ENCODE data around the gene PHACTR2. TPM values are rescaled to one million over a fixed set of nuclear protein-coding genes. Genes with fewer than 3 reads are reported as not detected.
"Not testable (repeated sequence)": the region's sequence is repeated elsewhere in the genome, so short reads cannot be mapped to it uniquely, and the experiment has no call there.

Gene PHACTR2
- polyA plus RNA-seq, 4 donors = 28.4 to 93.7 (median 35.1) TPM

DNA sequence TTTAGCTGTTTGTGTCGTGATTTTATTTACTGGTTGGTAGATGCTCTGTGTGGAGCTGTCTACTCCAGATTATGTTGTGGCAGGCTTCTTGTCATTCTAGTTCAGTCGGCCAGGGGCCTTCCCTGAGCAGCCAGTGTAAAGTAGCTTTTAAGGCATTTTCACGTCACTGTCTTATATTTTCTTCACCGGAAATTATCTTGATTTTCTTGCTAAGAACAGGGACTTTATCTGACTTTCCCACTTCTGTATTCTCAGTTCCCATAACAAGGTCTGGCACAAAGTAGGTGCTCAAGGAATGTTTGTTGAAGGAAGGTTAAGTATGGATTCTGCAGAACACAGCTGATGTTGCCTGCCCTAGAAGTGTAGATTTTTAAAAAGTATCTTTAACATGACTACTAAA lies 166.2 kb downstream of the PHACTR2 start:
- DNase-seq (ENCODE audit: low read depth in 4 of 4, low spot score in 3 of 4) = no peak

DNA sequence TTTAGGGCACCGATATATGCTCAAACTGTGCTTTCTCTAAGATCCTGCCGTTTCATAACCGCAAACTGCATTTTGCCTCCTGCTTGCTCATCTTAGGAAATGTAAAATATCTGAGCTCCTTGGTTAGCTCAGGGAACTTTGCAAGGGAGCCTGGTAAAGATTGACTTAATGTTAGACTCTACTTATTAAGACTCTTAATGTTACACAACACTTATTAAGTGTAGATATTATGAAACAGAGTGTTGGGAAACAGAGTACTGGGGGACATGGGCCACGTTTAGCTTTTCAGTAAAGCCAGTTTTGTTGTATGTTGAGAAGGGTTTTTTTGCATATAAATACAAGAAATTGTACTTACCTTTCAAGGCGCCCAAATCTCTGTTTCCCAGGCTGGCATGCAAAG lies 167.3 kb downstream of the PHACTR2 start:
- no peak for DNase-seq (ENCODE audit: low read depth in 4 of 4, low spot score in 3 of 4)

DNA sequence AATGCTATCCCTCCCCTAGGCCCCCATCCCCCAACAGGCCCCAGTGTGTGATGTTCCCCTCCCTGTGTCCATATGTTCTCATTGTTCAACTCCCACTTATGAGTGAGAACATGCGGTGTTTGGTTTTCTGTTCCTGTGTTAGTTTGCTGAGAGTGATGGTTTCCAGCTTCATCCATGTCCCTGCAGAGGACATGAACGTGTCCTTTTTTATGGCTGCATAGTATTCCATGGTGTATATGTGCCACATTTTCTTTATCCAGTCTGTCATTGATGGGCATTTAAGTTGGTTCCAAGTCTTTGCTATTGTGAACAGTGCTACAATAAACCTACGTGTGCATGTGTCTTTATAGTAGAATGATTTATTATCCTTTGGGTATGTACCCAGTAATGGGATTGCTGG lies 173.9 kb downstream of the PHACTR2 start:
- DNase-seq (ENCODE audit: low read depth in 4 of 4, low spot score in 3 of 4) = not testable (repeated sequence)

DNA sequence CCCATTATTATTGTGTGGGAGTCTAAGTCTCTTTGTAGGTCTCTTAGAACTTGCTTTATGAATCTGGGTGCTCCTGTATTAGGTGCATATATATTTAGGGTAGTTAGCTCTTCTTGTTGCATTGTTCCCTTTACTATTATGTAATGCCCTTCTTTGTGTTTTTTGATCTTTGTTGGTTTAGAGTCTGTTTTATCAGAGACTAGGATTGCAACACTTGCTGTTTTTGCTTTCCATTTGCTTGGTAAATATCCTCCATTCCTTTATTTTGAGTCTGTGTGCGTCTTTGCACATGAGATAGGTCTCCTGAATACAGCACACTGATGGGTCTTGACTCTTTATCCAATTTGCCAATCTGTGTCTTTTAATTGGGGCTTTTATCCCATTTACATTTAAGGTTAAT lies 177.3 kb downstream of the PHACTR2 start:
- DNase-seq (ENCODE audit: low read depth in 4 of 4, low spot score in 3 of 4) = not testable (repeated sequence)

DNA sequence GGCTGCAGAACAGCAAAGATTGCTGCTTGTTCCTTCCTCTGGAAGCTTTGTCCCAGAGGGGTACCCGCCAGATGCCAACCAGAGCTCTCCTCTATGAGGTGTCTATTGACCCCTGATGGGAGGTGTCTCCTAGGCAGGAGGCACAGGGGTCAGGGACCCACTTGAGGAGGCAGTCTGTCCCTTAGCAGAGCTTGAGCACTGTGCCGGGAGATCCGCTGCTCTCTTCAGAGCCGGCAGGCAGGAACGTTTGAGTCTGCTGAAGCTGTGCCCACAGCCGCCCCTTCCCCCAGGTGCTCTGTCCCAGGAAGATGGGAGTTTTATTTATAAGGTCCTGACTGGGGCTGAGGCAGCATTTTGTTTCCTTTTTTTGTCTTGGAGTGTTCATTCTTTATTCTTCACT lies 179.0 kb downstream of the PHACTR2 start:
- DNase-seq (ENCODE audit: low read depth in 4 of 4, low spot score in 3 of 4) = not testable (repeated sequence)

DNA sequence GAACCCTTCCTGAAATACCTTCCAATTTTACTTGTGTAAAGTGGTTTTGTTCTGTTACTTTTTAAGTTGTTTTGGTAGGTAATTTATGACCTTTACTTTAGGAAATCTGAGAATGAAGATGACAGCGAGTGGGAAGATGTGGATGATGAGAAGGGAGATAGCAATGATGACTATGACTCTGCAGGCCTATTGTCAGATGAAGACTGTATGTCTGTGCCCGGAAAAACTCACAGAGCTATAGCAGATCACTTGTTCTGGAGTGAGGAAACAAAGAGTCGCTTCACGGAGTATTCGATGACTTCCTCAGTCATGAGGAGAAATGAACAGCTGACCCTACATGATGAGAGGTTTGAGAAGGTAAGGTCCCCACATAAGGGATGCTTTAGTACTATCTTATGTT lies 179.9 kb downstream of the PHACTR2 start:
- no peak for DNase-seq (ENCODE audit: low read depth in 4 of 4, low spot score in 3 of 4)

DNA sequence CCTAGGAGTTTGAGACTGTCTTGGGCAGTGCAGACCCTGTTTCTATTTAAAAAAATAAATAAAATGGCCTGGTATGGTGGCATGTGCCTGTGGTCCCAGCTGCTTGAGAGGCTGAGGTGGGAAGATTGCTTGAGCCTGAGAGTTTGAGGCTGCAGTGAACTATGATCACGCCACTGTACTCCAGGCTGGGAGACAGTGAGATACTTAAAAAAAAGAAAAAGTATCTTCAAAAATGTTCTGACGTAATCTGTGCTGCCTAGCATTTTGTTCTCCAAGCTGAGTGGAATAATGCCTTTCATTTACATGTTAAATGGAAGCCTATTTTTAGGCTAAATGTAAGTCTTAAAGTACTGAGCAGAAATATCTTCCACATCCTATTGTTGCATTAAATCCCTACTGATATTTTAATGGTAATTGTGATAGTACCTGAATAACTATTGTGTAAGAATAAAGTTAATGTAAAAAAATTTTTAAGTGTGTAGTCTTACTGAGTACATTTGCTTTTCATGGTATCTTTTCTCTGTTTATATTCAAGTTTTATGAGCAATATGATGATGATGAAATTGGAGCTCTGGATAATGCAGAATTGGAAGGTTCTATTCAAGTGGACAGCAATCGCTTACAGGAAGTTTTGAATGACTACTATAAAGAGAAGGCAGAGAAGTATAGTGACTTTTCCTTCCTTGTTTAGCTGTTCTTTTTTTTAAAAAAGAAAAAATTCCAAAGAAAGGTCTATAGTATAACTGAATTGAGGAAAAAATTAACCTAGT lies 182.3 kb downstream of the PHACTR2 start:
- DNase-seq (ENCODE audit: low read depth in 4 of 4, low spot score in 3 of 4) = no peak

DNA sequence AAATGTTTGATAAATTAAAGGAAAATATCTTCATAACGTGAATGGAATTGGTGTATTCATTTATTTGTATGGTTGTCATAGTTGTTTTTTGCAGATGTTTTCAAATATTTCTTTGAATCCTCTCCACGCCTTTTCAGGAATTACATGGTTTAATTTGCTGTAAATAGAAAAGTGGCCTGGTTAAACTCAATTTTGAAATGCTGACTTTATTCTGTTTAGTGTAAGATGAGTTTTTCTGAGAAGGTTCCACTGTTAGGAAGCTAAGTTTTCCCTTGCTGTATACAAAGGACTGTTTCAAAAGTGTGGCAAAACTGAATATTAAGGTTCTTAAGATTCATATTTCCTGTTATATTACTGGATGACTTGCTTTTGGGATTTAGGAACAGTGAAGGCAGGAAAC lies 186.0 kb downstream of the PHACTR2 start:
- DNase-seq (ENCODE audit: low read depth in 4 of 4, low spot score in 3 of 4) = no peak

DNA sequence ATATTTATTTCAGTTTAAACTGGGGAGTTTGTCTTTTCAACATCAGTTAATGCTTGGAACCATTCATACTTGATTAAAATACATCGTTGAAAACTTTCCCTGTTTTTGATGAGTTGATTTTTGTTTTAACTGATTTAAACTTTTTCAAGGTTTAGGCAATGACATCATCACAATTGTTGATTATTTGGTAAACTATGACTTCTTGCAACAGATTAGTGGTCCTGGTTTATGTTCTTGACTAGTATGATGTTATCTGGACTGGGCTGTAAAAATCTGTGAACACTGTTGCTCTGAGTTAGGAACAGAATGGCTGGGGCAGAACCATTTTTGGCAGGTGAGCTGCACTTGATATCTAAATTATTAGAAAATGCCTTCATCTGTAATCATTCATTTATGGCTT lies 186.5 kb downstream of the PHACTR2 start, which contains the start of gene ZC2HC1B:
ZC2HC1B (plus strand) TSS at position 241 of the 400 bp plus-strand sequence; CDS start at position 307, 66 bp downstream.
- DNase-seq (ENCODE audit: low read depth in 4 of 4, low spot score in 3 of 4) = no peak

DNA sequence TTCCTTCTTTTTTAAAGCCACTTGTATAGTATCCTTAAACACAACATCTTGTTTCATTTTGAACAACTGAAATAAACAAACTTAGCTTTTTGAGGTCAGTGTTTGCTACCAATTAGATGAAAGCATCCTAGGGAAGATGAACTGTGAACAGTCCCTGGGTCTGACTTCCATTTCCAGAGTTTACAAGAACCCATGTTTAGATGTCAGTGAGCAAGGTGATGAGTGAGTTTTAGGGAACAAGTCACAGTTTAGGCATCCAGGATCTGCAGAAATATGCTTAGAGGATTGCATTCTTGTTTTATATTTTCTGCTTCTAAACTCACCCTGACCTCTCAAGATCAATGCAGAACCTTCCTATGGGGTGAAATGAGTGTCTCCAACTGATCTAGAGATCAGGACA lies 189.5 kb downstream of the PHACTR2 start:
- DNase-seq (ENCODE audit: low read depth in 4 of 4, low spot score in 3 of 4) = no peak

DNA sequence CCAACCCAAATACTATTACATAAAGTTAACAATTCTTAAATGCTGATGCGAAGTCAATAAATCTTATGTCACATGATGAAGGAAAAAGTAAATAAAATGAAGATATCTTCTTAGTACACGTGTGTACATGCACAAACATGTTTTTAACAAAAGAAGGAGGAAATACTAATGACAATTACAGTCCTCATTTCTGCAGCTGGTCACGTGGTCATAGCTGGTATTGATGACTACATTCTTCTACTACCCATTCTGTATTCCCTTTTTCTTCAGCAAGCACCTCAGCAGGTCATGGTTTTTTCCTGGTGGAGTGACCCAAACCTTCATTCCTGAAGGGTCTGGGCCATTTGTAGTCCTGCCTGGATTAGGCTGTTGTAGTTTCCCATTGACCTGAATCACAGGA lies 191.0 kb downstream of the PHACTR2 start:
- not testable (repeated sequence) for DNase-seq (ENCODE audit: low read depth in 4 of 4, low spot score in 3 of 4)

DNA sequence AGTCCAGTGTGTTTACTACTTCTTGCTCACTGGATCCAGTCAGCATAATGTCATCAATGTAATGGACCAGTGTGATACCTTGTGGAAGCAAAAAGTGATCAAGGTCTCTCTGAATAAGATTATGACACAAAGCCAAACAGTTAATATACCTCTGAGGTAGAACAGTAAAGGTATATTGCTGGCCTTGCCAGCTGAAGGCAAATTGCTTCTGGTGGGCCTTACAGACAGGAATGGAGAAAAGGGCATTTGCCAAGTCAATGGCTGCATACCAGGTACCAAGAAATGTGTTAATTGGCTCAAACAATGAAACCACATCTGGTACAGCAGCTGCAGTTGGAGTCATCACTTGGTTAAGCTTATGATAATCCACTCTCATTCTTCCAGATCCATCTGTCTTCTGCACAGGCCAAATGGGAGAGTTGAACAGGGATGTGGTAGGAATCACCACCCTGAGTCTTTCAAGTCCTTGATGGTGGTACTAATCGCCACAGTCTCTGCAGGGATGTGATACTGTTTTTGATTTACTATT lies 193.5 kb downstream of the PHACTR2 start:
- not testable (repeated sequence) for DNase-seq (ENCODE audit: low read depth in 4 of 4, low spot score in 3 of 4)

DNA sequence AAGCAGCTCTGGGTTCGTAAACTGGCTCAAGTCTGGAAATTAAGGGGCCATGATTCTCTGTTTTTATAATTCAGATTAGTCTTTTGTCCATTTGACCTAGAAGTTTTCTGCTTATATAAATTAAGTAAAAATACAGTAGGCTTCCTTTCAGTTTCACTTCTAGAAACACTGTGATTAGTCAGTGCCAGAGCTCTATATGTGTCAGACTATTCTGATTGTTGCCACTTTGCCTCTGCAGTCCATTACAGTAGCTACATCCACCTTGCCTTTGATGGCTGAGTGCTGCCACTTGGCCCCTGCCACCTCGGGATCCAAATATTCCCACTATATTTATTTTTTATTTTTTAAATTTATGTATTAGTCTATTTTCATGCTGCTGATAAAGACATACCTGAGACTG lies 194.4 kb downstream of the PHACTR2 start:
- DNase-seq (ENCODE audit: low read depth in 4 of 4, low spot score in 3 of 4) = no peak

DNA sequence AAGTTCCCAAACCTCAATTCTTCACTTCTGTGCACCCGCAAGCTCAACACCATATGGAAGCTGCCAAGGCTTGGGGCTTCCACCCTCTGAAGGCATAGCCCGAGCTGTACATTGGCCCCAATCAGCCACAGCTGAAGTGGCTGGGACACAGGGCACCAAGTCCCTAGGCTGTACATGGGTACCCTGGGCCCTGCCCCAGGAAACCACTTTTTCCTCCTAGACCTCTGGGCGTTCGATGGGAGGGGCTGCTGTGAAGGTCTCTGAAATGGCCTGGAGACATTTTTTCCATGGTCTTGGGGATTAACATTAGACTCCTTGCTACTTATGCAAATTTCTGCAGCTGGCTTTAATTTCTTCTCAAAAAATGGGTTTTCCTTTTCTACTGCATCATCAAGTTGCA lies 195.8 kb downstream of the PHACTR2 start:
- not testable (repeated sequence) for DNase-seq (ENCODE audit: low read depth in 4 of 4, low spot score in 3 of 4)

DNA sequence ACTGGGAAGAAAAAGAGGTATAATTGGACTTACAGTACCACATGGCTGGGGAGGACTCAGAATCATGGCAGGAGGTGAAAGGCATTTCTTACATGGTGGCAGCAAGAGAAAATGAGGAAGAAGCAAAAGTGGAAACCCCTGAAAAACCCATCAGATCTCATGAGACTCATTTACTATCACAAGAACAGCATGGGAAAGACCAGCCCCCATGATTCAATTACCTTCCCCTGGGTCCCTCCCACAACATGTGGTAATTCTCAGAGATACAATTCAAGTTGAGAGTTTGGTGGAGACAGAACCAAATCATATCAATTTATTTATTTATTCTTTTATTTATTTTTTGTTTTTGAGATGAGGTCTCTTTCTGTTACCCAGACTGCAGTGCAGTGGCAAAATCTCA lies 196.7 kb downstream of the PHACTR2 start:
- not testable (repeated sequence) for DNase-seq (ENCODE audit: low read depth in 4 of 4, low spot score in 3 of 4)

DNA sequence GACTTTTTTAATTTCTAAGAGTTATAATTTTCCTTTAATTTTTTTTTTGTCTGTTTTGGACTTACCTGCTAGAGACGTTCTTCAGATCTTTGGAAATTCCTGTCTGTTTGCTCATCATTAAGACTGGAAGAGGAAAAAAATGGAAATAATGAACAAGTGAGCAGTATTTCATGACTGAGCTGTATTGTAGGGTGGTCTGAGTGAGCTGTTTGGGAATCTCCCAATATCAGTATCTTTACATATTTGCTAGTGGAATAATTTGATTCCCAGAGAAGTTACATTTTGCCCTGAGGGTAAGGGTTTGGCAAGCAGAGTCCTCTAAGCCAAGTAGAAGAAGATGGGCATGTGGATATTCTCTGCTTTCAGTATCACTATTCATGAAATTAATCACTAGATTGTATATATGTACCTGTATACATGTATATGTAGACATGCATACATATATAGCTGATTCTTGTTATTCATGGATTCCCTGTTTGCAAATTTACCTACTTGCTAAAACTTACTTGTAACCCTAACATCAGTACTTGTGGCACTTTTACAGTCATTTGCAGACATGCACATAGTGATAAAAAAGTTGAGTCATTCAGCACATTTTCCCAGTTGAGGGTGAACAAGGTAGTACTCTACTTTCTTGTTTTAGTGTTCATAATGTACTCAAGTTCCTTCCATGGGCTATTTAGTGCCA lies 200.0 kb downstream of the PHACTR2 start:
- no peak for DNase-seq (ENCODE audit: low read depth in 4 of 4, low spot score in 3 of 4)

DNA sequence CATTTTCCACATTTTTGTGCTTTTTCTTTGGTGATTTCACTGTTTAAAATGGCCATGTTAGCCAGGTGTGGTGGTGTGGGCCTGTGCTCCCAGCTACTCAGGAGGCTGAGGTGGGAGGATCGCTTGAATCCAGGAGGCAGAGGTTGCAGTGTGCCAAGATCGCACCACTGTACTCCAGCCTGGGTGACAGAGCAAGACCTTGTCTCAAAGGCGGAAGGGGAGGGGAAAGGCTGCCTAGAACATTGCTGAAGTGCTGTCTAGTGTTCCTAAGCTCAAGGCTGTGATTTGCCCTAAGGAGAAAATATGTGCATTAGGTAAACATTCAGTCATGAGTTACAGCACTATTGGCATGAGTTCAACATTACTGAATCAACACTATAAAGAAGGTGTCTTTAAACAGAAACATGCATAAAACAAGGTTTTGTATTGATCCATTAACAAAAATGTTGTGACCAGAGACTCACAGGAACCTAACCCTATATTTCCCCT lies 200.6 kb downstream of the PHACTR2 start:
- DNase-seq (ENCODE audit: low read depth in 4 of 4, low spot score in 3 of 4) = no peak

DNA sequence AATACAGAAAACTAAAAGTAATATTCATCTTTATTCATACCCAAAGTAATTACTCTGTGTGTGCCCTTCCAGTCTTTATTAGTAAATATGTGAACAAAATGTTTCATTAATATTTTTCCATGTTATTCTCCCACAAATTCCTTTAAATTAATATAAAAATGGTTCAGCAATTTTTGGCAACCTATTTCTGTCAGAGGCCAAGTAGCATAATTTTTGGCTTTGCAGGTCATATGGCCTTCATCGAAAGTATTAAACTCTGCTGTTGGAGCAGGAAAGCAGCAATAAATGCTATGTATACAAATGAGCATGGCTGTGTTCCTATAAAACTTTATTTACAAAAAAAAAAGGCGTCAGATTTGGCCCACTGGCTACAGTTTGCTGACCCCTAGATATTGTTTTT lies 202.6 kb downstream of the PHACTR2 start:
- no peak for DNase-seq (ENCODE audit: low read depth in 4 of 4, low spot score in 3 of 4)

Measured in left renal pelvis (tissue), 4 donors.